HG02870 (cell line): ENCODE data around the gene SNAPC4.
"Not testable (repeated sequence)": the region's sequence is repeated elsewhere in the genome, so short reads cannot be mapped to it uniquely, and the experiment has no call there.

Source experiments
- ATAC-seq: cut with Tn5 transposase; IDR thresholded peaks from one replicate; pipeline ENCODE4 v1.9.1; 2021; ENCODE audit warnings: mild to moderate bottlenecking, moderate library complexity; ENCODE audit not compliant: unreplicated experiment

SNAPC4 gene

DNA sequence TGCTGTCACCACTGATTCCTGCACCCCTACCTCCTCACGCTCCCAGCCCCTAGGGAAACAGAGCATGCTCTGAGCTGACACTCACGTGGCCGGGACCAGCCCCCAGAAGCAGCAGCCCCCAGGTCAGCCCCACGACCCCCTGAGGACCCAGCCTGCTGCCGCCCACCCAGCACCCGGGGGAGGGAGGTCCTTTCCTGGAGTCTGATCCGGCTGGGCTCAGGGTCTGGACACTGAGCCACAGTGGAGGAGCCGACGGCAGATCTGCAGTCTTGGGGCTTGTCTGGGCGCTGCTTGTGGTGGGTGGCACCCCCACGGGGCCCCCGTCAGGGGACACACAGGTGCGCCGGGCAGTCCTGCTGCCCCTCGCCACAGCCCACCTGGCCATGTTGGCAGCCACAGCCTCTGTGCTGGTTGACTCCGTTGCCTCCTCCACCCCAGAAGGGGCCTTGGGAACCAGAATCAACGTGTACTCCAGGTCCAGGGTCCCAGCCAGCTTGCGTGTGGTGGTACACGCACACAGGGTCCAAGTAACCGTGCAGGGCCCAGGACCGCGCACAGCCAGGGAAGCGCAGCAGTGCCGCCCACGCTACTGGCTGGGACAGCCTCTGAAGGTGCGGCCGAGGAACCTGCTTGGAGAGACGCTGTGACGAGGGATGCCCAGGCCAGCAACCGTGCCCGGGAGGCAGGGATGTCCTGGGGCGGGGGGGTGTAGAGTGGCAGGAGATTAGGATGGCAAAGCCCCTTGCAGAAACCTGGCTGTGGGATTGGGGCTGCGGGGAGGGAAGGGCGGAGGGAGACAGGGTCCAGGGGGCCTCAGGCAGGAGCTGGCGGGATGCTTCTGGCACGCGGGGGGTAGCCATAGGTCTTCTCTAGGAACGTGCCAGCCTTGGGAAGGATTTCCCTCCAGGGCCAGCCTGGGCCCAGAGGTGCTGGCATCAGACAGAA is 39.9 kb downstream of the SNAPC4 start:
- no peak for ATAC-seq

- ATAC-seq: no peak
Observed at GRCh38 chr9:136358888-136359287, 41.1 kb downstream of the SNAPC4 start.

DNA sequence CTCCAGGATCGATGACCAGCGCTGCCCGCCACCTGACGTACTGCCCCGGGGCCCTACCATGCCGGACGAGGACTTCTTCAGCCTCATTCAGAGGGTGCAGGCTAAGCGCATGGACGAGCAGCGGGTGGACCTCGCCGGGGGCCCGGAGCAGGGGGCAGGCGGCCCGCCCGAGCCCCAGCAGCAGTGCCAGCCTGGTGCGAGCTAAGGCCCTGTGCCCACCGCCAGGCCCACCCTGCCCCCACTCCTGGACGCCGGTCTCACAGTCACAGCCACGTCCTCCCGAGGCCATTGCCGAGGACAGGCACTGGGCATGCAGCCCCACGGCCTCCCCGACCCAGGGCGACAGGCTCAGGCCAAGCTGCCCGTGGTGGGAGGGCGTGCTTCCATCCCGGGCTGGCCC is 42.0 kb downstream of the SNAPC4 start:
- ATAC-seq: no peak

GRCh38 chr9:136357202-136357725 is 42.7 kb downstream of the SNAPC4 start:
- ATAC-seq: no peak

DNA sequence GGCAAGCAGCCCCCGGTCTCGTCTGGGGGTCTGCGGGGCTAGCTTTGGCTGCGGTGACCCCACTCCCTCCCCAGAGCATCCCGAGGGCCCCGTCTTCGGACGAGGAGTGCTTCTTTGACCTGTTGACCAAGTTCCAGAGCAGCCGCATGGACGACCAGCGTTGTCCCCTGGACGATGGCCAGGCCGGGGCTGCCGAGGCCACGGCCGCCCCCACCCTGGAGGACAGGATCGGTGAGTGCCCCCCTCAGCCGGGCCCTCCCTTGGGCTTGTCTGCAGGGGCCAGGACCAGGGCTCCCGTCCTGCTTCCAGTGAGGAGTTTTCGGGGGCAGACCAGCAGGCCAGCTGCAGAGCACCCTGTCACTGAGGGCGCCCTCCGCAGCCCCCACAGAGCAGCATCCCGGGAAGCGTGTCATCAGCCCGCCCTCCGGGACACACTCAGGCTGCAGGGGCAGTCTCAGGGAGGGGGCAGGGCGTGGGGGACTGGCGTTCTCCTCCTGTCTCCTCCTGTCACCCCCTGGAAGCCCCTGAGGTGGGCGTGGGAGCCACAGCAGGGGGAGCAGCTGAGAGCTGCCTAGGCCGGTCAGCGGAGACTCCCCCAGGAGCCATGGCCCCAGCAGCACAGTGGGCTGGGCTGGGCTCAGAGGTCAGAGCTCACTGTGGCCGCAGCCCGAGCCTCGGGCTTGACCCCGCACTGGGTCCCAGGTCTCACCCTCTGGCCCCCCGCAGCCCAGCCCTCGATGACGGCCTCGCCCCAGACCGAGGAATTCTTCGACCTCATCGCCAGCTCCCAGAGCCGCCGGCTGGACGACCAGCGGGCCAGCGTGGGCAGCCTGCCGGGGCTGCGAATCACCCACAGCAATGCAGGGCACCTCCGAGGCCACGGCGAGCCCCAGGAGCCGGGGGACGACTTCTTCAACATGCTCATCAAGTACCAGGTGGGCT is 44.1 kb downstream of the SNAPC4 start:
- ATAC-seq: no peak

DNA sequence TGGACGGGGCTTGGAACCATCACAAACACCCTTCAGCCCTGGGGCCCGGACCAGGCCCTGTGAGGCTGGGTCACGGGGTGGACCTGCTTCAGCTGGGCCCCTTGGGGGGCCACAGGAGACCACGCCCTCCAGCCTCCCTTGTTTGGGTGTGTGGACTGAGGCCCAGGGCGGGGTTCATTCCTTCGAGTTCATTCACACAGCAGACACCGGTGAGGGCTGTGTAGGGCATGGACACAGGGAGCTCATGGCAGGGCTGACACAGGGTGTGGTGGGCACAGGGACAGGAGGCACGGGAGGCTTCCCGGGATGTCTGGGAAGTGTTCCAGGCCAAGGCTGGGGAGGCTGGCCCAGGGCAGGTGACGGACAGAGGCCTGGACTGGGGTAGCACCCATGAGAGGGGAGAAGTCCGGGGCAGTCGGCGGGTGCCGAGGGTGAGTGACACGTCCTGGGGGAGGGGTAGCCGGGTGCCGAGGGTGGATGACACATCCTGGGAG is 45.3 kb downstream of the SNAPC4 start:
- no peak for ATAC-seq

DNA sequence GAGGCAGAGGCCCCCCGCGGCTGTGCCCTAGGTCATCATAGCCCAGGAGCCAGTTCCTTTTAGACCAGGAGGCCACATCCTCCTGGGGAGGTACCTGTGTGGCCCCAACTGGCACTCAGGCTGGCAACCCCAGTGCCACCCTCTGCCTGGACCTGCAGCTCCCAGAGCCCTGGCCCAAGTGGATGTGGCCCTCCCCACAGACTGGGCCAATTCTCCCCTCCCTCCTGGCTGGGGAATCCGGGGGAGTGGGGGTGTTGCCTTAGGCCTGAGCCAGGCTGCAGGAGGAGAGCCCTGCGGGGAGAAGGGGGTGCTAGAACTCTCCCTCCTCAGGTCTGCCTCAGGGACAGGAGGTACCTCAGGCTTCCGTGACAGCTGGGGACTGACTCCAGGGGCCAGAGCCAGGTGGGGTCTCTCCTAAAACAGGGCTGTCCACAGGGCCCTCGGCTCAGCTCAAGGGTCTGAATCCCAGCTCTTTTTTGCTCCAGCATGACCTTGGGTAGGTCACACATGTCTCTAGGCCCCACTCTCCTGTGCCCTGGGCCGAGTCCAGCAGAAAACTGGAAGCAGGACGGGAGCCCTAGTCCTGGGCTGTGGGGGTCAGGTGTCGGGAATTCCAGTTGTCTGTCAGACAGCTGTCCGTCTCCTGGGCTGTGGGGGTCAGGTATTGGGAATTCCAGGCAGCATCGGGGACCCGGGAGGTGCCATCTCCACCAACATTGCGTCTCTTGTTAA is 46.0 kb downstream of the SNAPC4 start:
- ATAC-seq: no peak

DNA sequence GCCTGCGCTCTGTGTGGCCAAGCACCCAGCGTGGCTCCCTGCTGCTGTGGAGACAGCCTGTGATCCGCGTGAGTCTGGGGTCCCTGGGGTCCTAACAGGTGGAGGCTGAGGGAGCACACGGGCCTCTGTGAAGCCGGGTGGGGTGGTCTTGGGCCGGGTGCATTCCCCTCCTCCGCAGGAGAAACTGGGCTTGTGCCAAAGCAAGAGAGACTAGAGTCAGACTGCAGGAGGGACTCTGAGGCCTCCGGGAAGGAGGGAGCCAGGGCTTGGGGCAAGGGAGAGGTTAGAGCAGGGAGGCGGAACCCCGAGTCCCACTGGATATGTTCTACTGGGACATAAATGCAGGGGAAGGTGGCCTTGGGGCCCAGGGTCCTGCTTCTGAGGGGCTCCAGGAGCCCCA is 46.9 kb downstream of the SNAPC4 start:
- ATAC-seq: no peak

DNA sequence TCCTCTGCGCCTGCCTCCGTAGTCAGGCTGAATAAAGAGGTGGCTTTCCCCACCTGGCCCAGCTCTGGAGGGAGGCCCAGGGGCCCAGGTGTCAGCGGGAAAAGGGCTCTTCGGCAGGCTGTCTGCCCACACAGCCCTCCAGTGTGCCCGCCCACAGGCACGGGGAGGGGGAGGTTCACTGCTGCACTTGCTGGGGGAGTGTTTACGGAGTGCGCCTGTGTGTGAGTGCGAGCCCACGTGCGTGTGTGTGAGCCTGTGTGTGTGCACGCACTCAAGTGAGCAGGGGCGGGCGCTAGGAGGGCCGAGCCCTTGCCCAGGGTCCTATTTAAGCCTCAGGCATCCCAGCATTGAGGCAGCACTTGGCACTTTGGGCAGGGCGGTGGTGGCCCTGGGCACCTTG is 47.3 kb downstream of the SNAPC4 start:
- no peak for ATAC-seq

- ATAC-seq: not testable (repeated sequence)
Observed at GRCh38 chr9:136351868-136352267, 48.1 kb downstream of the SNAPC4 start.

DNA sequence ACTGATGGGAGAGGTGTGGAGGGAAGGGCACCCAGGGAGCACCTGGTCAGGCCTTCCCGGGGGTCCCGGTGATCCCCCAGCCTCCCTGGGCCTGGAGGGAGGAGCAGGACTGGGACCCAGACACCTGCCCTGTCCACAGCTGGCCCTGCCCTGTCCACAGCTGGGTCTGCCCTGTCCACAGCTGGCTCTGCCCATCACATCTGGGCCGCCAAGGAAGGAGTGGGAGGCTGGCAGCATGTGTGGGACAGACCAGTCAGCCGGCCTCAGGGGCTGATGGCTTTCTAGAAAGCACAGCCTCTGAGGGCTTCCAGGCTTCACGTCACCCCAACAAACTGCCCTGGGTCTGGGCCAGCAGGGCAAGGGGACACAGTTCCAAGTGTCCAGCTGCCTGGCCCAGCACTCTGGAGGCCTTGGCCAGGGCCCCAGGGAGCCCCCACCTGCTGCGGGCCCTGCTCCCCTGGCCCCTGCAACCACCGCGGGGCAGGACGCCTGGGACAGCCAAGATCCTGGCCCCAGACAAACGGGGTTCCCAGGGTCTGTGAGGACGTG is 48.6 kb downstream of the SNAPC4 start:
- ATAC-seq: no peak
